ENCODE measurements around the gene MAPKBP1. TPM values are rescaled to one million over a fixed set of nuclear protein-coding genes. Genes with fewer than 3 reads are reported as not detected.
"Not testable (repeated sequence)": the region's sequence is repeated elsewhere in the genome, so short reads cannot be mapped to it uniquely, and the experiment has no call there.

Gene MAPKBP1
- total RNA-seq, 1 donor from 2014 or later: 27.6 TPM

GRCh38 chr15:41734079-41734478 is 40.2 kb upstream of the MAPKBP1 start:
- Histone ChIP-seq H3K4me3 (no peak overlapping the region), H3K4me1 (no peaks in the 10 kb centered on the region), H3K27me3 (no peaks in the 10 kb centered on the region), H3K27ac (no peak overlapping the region), H3K36me3 (peaks cover 38 to 63% of the 10 kb centered on the region in 2 donors), H3K9me3 (no peaks in the 10 kb centered on the region)
- intact Hi-C loops (cut with DNase I): no loop called here
- TF ChIP-seq, protein P1, sequence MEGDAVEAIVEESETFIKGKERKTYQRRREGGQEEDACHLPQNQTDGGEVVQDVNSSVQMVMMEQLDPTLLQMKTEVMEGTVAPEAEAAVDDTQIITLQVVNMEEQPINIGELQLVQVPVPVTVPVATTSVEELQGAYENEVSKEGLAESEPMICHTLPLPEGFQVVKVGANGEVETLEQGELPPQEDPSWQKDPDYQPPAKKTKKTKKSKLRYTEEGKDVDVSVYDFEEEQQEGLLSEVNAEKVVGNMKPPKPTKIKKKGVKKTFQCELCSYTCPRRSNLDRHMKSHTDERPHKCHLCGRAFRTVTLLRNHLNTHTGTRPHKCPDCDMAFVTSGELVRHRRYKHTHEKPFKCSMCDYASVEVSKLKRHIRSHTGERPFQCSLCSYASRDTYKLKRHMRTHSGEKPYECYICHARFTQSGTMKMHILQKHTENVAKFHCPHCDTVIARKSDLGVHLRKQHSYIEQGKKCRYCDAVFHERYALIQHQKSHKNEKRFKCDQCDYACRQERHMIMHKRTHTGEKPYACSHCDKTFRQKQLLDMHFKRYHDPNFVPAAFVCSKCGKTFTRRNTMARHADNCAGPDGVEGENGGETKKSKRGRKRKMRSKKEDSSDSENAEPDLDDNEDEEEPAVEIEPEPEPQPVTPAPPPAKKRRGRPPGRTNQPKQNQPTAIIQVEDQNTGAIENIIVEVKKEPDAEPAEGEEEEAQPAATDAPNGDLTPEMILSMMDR (IDR thresholded peaks at IDR 0.05): no peak
- no peak for DNase-seq (ENCODE audit: low spot score in 2 of 2)

GRCh38 chr15:41735046-41735445 is 39.2 kb upstream of the MAPKBP1 start:
- intact Hi-C loops (cut with DNase I): no loop called here
- Histone ChIP-seq H3K4me1 (no peaks in the 10 kb centered on the region), H3K9me3 (no peaks in the 10 kb centered on the region), H3K36me3 (peaks cover 36 to 63% of the 10 kb centered on the region in 2 donors), H3K27ac (no peak overlapping the region), H3K27me3 (no peaks in the 10 kb centered on the region), H3K4me3 (no peak overlapping the region)
- DNase-seq (ENCODE audit: low spot score in 2 of 2): no peak
- TF ChIP-seq, protein P1 (IDR thresholded peaks at IDR 0.05): no peak

- H3K4me3 ChIP-seq; H3K9me3 ChIP-seq; H3K27me3 ChIP-seq; H3K4me1 ChIP-seq; intact Hi-C loops (cut with DNase I); H3K27ac ChIP-seq; DNase-seq (ENCODE audit: low spot score in 2 of 2): not testable (repeated sequence)
- peaks cover 34 to 59% of the 10 kb centered on the region in 2 donors for H3K36me3 ChIP-seq
Measured at GRCh38 chr15:41735492-41735891, 38.8 kb upstream of the MAPKBP1 start.

DNA sequence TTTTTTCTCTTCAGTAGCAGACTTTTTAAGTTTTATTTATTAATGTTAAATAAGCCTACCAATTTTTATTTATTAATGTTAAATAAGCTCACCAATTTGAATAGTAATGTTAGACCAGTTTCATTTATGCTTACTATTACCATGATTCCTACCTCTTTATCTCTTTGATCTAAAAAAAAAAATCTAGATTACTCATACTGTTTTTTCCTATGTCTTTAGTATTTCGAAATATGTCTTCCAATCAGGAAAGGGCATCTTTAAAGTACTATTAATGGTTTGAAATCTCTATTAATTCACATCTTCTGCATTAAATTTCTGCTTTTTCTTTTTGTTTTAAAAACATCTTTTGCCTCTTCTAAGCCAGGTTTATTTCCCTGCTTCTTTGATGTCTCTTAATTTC is 27.5 kb upstream of the MAPKBP1 start:
- H3K9me3 ChIP-seq: no peaks in the 10 kb centered on the region
- intact Hi-C loops (cut with DNase I): no loop called here
- H3K4me3 ChIP-seq: no peak overlapping the region
- no peaks in the 10 kb centered on the region for H3K4me1 ChIP-seq
- DNase-seq (ENCODE audit: low spot score in 2 of 2): no peak
- H3K27me3 ChIP-seq: no peaks in the 10 kb centered on the region
- H3K36me3 ChIP-seq: peaks cover 29 to 58% of the 10 kb centered on the region in 2 donors
- H3K27ac ChIP-seq: no peak overlapping the region
- TF ChIP-seq, protein P1 (IDR thresholded peaks at IDR 0.05): no peak

- TF ChIP-seq, protein P1 (IDR thresholded peaks at IDR 0.05): no peak
- intact Hi-C loops (cut with DNase I): no loop called here
- Histone ChIP-seq H3K27ac (no peak overlapping the region), H3K36me3 (peaks cover 7 to 44% of the 10 kb centered on the region in 2 donors), H3K4me1 (no peaks in the 10 kb centered on the region), H3K9me3 (no peaks in the 10 kb centered on the region), H3K27me3 (no peaks in the 10 kb centered on the region), H3K4me3 (no peak overlapping the region)
- no peak for DNase-seq (ENCODE audit: low spot score in 2 of 2)
Measured at GRCh38 chr15:41756198-41756597, 18.1 kb upstream of the MAPKBP1 start.

DNA sequence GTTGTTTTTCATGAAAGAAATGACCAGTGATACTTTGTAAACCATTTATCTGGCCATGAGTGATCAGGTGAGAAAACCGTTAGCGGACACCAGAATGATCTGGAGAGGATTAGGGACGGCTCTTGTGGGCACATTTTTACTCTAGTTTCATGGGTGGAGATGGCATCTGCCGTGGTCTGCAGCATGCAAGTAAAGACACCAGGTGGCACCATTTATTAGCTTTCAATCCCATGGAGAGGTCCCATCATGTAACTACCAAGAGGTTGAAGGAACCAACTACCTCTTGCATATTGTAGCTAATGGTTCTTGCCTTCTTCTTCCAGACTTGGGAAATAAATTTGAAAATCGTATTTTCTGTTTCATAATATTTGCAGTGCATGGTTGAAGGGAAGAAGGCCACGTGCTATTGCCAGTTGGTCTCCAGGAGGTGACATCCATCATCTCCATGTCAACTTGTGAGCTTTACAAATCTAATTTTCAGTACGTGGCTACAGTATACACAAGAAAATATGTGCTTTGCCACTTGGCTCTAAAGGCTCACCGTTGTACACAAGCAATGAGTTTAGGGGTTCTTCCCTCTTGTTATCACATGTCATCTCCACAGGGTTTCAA is 1.5 kb upstream of the MAPKBP1 start:
- H3K27ac ChIP-seq: peak overlapping the region in 1 of 2 donors; percentile 70

More for the DNA sequence above, 1.5 kb upstream of the MAPKBP1 start:
- H3K4me1 ChIP-seq: peaks cover 0 to 28% of the 10 kb centered on the region in 2 donors
- peak in 1 of 2 donors; percentile 76 for DNase-seq (ENCODE audit: low spot score in 2 of 2)
- H3K9me3 ChIP-seq: no peaks in the 10 kb centered on the region
- intact Hi-C loops (cut with DNase I): loop anchor here (5.0 kb wide), 4 partner anchors 129 to 284 kb away; partner anchors contain the start of gene EHD4
- TF ChIP-seq, protein P1 (IDR thresholded peaks at IDR 0.05): peak; percentile 64 to 76 (median 67)
- H3K27me3 ChIP-seq: no peaks in the 10 kb centered on the region
- H3K4me3 ChIP-seq: no peak overlapping the region
- no peaks in the 10 kb centered on the region for H3K36me3 ChIP-seq

Data from ascending aorta (tissue), 2 donors.